Stimulated activated naive CD8-positive, alpha-beta T cell treated with anti-CD3 and anti-CD28 coated beads, Interleukin-15, Interleukin-2, amounts not matched to agents 100 ng/mL and 50 ng/mL, for 24 hours (primary cell): ENCODE measurements around the gene DYNC2H1.

Experiments
- H3K27ac Mint-ChIP-seq: one replicate; pipeline ENCODE4 v1.8.0; 2021; ENCODE audit warnings: mild to moderate bottlenecking, mixed read lengths
- H3K27me3 Mint-ChIP-seq: one replicate; pipeline ENCODE4 v1.8.0; 2021; ENCODE audit warnings: mixed read lengths
- H3K36me3 Mint-ChIP-seq: one replicate; pipeline ENCODE4 v1.8.0; 2021; ENCODE audit warnings: low read depth, mixed read lengths
- H3K4me1 Mint-ChIP-seq: one replicate; pipeline ENCODE4 v1.8.0; 2021; ENCODE audit warnings: low read depth, mixed read lengths
- H3K4me3 Mint-ChIP-seq: one replicate; pipeline ENCODE4 v1.8.0; 2021; ENCODE audit warnings: mild to moderate bottlenecking, mixed read lengths
- H3K9me3 Mint-ChIP-seq: one replicate; pipeline ENCODE4 v1.8.0; 2021; ENCODE audit warnings: mixed read lengths

The DYNC2H1 gene

DNA sequence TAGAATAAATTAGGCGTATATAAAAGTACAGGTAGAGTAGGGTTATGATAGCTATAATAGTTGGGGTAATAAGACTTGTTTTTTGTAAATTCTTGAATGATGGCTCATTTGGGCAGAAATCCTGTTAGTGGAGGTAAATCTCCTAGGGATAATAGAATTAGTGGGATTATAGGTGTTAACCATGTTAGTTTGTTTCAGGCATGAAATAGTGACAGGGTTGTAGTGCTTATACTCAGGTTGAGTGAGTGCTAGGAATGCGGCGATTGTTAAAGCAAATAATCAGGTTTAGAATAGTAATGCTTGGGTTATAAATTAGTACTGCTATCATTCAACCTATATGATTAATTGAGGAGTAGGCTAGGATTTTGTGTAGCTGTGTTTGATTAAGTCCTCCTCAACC is 297.1 kb downstream of the DYNC2H1 start:
- no peaks in the 10 kb centered on the region for H3K36me3 Mint-ChIP-seq
- H3K9me3 Mint-ChIP-seq = no peaks in the 10 kb centered on the region
- H3K4me1 Mint-ChIP-seq = no peaks in the 10 kb centered on the region
- no peaks in the 10 kb centered on the region for H3K27me3 Mint-ChIP-seq
- H3K4me3 Mint-ChIP-seq = no peak overlapping the region
- no peak overlapping the region for H3K27ac Mint-ChIP-seq

- Mint-ChIP-seq H3K4me1 (no peaks in the 10 kb centered on the region), H3K36me3 (no peaks in the 10 kb centered on the region)
Measured at GRCh38 chr11:103407641-103408040, 298.4 kb downstream of the DYNC2H1 start.

DNA sequence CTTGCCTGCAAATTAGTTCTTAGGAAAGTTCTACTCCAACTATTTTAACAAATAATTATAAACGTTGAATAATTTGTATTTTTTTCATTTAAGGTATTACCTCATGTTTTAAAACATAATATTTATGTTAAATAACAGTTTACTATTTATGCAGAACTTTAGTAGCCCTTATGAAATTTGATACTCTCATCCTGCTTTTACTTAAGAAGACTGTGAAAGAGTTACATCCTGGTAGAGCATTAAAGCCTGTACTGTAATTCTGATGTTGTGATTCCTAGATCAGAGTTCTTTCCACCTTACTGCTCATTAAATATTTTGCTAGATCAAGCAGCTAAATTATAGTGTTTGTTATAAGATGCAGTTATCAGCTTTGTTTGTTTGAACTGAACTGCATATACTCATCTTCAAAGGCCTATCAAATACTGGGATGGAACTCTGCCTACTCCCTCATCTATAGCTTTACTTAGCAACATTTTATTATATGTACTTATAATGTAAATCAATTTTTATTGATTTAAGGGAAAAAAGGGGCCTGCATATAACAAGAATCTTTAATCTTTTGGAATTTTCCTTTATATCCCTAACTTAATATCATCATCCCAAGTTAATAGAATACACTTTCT is 304.2 kb downstream of the DYNC2H1 start:
- Mint-ChIP-seq H3K36me3 (peaks cover 3% of the 10 kb centered on the region), H3K4me3 (no peak overlapping the region), H3K27ac (no peak overlapping the region), H3K9me3 (peaks cover 12% of the 10 kb centered on the region), H3K27me3 (no peaks in the 10 kb centered on the region), H3K4me1 (no peaks in the 10 kb centered on the region)

More at GRCh38 chr11:103407641-103408040, 298.4 kb downstream of the DYNC2H1 start:
- H3K27me3 Mint-ChIP-seq = no peaks in the 10 kb centered on the region
- no peaks in the 10 kb centered on the region for H3K9me3 Mint-ChIP-seq
- H3K4me3 Mint-ChIP-seq = no peak overlapping the region
- H3K27ac Mint-ChIP-seq = no peak overlapping the region

DNA sequence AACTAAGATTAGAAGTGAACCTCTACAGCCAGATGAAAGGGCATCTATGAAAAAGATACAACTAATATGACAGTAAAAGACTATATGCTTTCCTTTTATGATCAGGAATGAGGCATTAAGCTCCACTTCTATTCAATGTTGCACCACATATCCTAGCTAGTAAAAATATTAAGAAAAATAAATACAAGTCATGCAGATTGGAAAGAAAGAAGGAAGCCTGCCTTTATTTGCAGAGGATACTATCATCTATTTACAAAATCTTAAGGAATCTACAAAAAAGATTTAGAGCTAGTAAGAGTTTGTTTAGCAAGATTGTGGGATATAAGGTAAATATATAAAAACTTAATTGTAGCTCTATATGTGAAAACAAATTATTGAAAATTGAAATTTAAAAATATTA is 308.8 kb downstream of the DYNC2H1 start:
- Mint-ChIP-seq H3K9me3 (peaks cover 31% of the 10 kb centered on the region), H3K27ac (no peak overlapping the region), H3K36me3 (peaks cover 3% of the 10 kb centered on the region), H3K27me3 (no peaks in the 10 kb centered on the region), H3K4me3 (no peak overlapping the region), H3K4me1 (no peaks in the 10 kb centered on the region)

DNA sequence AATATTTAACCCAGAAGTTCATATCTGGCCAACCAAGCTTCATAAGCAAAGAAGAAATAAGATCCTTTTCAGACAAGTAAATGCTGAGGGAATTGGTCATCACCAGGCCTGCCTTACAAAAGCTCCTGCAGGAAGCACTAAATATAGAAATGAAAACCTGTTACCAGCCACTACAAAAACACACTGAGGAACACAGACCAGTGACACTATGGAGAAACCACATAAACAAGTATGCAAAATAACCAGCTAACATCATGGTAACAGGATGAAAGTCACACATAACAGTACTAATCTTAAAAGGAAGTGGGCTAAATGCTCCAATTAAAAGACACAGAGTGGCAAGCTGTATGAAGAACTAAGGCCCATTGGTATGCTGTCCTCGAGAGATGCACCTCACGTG is 311.4 kb downstream of the DYNC2H1 start:
- Mint-ChIP-seq H3K4me3 (no peak overlapping the region), H3K36me3 (no peaks in the 10 kb centered on the region), H3K27me3 (no peaks in the 10 kb centered on the region), H3K9me3 (peaks cover 24% of the 10 kb centered on the region), H3K4me1 (no peaks in the 10 kb centered on the region), H3K27ac (no peak overlapping the region)

GRCh38 chr11:103433386-103434072 is 324.3 kb downstream of the DYNC2H1 start:
- no peaks in the 10 kb centered on the region for H3K36me3 Mint-ChIP-seq
- H3K4me1 Mint-ChIP-seq = no peaks in the 10 kb centered on the region
- H3K27me3 Mint-ChIP-seq = no peaks in the 10 kb centered on the region
- H3K9me3 Mint-ChIP-seq = no peaks in the 10 kb centered on the region
- H3K4me3 Mint-ChIP-seq = no peak overlapping the region
- no peak overlapping the region for H3K27ac Mint-ChIP-seq

GRCh38 chr11:103434073-103434411 is 324.8 kb downstream of the DYNC2H1 start:
- H3K36me3 Mint-ChIP-seq = no peaks in the 10 kb centered on the region
- no peak overlapping the region for H3K27ac Mint-ChIP-seq
- H3K4me3 Mint-ChIP-seq = no peak overlapping the region

DNA sequence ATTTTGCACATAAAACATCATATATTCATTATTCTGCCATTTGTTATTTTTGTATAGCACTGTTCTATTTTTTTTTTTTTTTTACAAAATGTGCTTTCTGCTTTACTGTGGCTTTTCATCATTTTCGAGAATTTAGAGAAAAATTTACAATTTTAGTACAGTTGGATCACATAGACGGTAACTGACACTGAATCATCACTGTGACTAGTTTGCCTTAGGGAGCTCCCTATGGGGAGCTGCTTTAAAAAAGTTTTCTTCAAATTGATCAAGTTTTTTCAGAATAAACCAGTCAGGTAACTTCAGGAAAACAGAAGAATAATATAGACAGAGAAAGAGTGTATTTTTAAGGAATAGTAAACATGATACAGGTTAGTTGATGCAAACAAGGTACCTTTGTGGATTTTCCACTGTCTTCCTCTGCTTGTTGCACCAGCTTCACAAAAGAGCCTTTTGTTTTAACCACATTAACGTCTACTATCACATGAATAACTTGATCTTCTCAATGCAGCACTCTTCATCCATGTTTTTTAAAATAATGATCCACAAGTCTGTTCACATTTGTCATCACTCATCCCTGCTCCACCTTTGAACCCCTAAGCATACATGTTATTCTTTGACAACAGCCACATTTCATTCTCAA is 327.0 kb downstream of the DYNC2H1 start:
- no peaks in the 10 kb centered on the region for H3K36me3 Mint-ChIP-seq
- H3K27ac Mint-ChIP-seq = no peak overlapping the region
- no peaks in the 10 kb centered on the region for H3K9me3 Mint-ChIP-seq
- no peaks in the 10 kb centered on the region for H3K4me1 Mint-ChIP-seq
- no peak overlapping the region for H3K4me3 Mint-ChIP-seq
- H3K27me3 Mint-ChIP-seq = no peaks in the 10 kb centered on the region

More at GRCh38 chr11:103434073-103434411, 324.8 kb downstream of the DYNC2H1 start:
- Mint-ChIP-seq H3K4me1 (no peaks in the 10 kb centered on the region), H3K27me3 (no peaks in the 10 kb centered on the region), H3K9me3 (no peaks in the 10 kb centered on the region)

- no peak overlapping the region for H3K4me3 Mint-ChIP-seq
- H3K9me3 Mint-ChIP-seq = no peaks in the 10 kb centered on the region
- no peaks in the 10 kb centered on the region for H3K27me3 Mint-ChIP-seq
- no peaks in the 10 kb centered on the region for H3K36me3 Mint-ChIP-seq
- no peaks in the 10 kb centered on the region for H3K4me1 Mint-ChIP-seq
- no peak overlapping the region for H3K27ac Mint-ChIP-seq
Measured at GRCh38 chr11:103441021-103441420, 331.8 kb downstream of the DYNC2H1 start.

DNA sequence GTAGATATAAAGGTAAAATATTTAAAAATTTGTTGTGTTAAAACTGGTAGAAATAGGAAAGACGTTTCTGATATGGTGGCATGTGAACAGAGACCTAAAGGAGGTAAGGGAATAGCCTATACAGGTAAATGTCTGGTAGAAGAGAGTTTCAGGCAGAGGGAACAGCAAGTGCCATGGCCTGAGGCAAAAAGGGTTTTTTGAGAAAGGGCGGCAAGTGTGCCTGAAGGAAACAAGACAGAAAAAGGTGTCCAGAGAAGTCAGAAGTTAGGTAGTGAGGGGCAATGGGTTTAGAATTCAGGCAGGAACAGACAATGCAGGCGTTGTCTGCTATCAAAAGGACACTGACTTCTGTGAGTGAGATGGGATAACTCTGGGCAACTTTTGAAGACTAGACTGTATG is 339.7 kb downstream of the DYNC2H1 start:
- H3K4me3 Mint-ChIP-seq = no peak overlapping the region
- H3K4me1 Mint-ChIP-seq = no peaks in the 10 kb centered on the region
- H3K27ac Mint-ChIP-seq = no peak overlapping the region
- H3K36me3 Mint-ChIP-seq = no peaks in the 10 kb centered on the region
- H3K27me3 Mint-ChIP-seq = no peaks in the 10 kb centered on the region
- no peaks in the 10 kb centered on the region for H3K9me3 Mint-ChIP-seq

DNA sequence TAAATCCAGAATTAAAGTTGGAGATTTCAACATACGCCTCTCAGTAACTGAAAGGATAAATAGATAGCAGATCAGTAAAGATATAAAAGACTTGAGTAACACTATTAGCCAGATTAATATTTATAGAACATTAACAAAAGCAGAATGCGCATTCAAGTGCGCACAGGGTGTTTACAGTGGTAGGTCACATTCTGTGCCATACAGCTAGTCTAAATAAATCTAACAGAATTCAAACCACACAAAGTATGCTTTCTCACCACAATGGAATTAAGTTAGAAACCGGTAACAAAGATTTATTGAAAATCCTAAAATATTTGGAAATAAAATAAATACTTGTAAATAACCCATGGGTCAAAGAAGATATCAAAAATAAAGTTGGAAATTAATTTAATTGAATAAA is 341.0 kb downstream of the DYNC2H1 start:
- Mint-ChIP-seq H3K4me3 (no peak overlapping the region), H3K36me3 (no peaks in the 10 kb centered on the region), H3K9me3 (no peaks in the 10 kb centered on the region), H3K4me1 (no peaks in the 10 kb centered on the region), H3K27ac (no peak overlapping the region), H3K27me3 (no peaks in the 10 kb centered on the region)

DNA sequence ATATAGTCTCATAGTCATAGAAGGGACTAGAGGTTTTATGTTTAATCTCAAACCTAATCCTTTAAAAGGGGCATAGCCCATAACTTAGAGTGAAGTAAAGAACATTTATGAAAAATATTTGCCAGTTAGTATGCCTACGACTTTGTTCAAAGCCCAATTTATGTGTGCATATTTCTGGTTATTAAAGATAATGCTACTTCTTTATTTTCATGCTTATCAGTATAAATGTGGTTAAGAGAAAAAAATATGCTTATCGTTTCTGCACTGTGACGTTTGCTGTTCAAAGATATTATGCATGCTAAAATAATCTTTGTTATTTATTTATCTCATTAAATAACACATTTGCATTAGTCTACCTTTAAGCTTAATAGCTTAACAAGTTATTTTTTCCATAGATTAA is 343.9 kb downstream of the DYNC2H1 start:
- H3K27me3 Mint-ChIP-seq = no peaks in the 10 kb centered on the region
- H3K36me3 Mint-ChIP-seq = no peaks in the 10 kb centered on the region
- no peaks in the 10 kb centered on the region for H3K9me3 Mint-ChIP-seq
- H3K27ac Mint-ChIP-seq = no peak overlapping the region
- no peaks in the 10 kb centered on the region for H3K4me1 Mint-ChIP-seq
- no peak overlapping the region for H3K4me3 Mint-ChIP-seq

DNA sequence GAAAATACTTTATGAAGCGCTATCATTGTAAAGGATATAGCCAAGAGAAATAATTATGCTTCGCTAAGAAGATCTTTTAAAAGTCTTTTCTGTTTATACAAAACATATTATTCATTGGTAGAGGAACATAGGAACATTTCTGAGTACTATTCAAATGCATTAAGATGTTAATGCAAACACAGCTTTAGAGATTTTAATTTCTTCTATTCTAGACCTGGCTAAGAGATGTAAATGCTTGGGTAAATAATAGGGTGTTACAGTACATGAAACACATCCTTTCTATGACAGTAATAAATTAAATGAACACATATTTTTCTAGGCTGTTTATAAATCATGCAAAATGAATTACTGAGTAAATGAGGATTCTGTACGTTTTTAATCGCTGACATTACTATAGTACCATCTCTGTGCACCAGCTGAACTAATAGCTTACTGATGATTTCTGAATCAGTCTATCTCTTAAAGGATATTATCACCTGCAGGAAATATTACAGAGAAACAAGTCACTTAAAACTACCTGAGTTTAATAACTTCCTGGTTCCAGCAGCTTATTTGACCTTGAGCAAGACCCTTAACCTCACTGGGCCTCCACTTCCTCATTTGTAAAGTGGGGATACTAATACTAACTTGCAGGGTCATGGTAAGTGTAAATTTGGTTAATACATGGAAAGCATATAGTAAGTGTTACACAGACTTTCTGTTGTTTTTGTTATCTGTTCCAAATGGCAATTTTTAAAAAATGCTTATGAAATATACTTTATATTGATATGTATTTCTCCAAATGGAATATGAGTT is 344.9 kb downstream of the DYNC2H1 start:
- H3K4me3 Mint-ChIP-seq = no peak overlapping the region
- H3K36me3 Mint-ChIP-seq = no peaks in the 10 kb centered on the region
- H3K4me1 Mint-ChIP-seq = no peaks in the 10 kb centered on the region
- no peaks in the 10 kb centered on the region for H3K9me3 Mint-ChIP-seq
- no peak overlapping the region for H3K27ac Mint-ChIP-seq
- H3K27me3 Mint-ChIP-seq = no peaks in the 10 kb centered on the region

DNA sequence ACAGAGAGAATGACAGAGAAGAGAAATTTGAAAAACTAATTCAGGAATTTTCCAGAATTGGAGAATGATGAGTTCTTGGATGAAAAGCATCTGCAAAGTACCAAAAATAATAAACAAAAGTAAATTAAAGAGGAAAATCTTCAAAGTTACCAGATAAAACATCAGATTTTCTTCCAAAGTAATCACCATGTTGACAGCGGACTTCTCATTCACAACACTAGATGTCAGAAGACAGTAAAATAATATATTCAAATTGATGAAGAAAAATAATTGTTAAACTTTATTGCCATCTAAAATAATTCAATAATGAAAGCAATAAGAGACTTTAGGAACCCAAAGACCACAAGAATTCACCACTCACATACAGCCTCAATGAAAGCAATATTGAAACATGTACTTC is 355.2 kb downstream of the DYNC2H1 start:
- Mint-ChIP-seq H3K9me3 (no peaks in the 10 kb centered on the region), H3K4me3 (no peak overlapping the region), H3K36me3 (no peaks in the 10 kb centered on the region), H3K4me1 (no peaks in the 10 kb centered on the region), H3K27me3 (no peaks in the 10 kb centered on the region), H3K27ac (no peak overlapping the region)

DNA sequence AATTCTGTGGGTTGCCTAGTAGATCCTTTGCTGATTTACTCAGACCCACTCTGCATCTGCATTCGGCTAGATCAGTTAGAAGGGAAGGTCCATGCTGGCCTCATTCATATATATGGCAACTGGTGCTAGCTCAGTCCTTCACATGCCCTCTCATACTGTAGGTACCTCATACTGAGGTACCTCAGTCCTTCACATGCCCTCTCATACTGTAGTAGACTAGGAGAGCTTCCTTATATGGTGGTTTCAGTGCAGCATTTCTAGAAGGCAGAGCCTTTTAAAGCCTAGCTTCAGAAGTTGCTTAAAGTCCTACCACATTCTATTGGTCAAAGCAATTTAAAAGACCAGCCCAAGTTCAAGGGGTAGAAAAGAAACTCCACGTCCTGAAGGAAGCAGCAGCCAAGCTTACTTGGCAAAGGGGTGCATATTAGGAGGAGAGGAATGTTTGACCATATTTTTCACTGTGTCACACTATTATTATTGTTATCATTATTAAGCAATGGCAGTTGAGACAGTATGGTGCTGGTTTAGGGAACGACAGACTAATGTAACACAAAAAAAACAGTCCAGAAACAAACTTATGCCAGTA is 356.4 kb downstream of the DYNC2H1 start:
- Mint-ChIP-seq H3K4me3 (no peak overlapping the region), H3K36me3 (no peaks in the 10 kb centered on the region), H3K9me3 (no peaks in the 10 kb centered on the region), H3K27ac (no peak overlapping the region), H3K27me3 (no peaks in the 10 kb centered on the region), H3K4me1 (no peaks in the 10 kb centered on the region)
